H9 (cell line): ENCODE data around the gene USP12. TPM values are rescaled to one million over a fixed set of nuclear protein-coding genes. Genes with fewer than 3 reads are reported as not detected.

Source experiments
- DNase-seq: peaks from one replicate; pipeline ENCODE4 v3.0.0-alpha.2; 2017
- H2AFZ ChIP-seq: one replicate; pipeline ENCODE4 v1.6.1; 2013; ENCODE audit warnings: mild to moderate bottlenecking, low read length, control low read depth, moderate library complexity
- H2AK5ac ChIP-seq: 2 replicates; pipeline ENCODE4 v1.6.1; 2013; ENCODE audit warnings: low read length, control low read depth, mixed read lengths; ENCODE audit not compliant: insufficient read length
- H2BK120ac ChIP-seq: one replicate; pipeline ENCODE4 v1.6.1; 2013; ENCODE audit warnings: low read depth, mild to moderate bottlenecking, low read length, control low read depth, inconsistent platforms; ENCODE audit not compliant: poor library complexity, severe bottlenecking
- H2BK12ac ChIP-seq: 2 replicates; pipeline ENCODE4 v1.6.1; 2013; ENCODE audit warnings: low read length, control low read depth, mixed read lengths, low read depth; ENCODE audit not compliant: insufficient read length
- H2BK15ac ChIP-seq: 2 replicates; pipeline ENCODE4 v1.6.1; 2013; ENCODE audit warnings: low read depth, low read length, control low read depth
- H2BK20ac ChIP-seq: one replicate; pipeline ENCODE4 v1.6.1; 2013; ENCODE audit warnings: low read depth, mild to moderate bottlenecking, low read length, control low read depth, inconsistent platforms; ENCODE audit not compliant: poor library complexity, severe bottlenecking
- H2BK5ac ChIP-seq: 2 replicates; pipeline ENCODE4 v1.6.1; 2013; ENCODE audit warnings: low read length, control low read depth, mixed read lengths; ENCODE audit not compliant: insufficient read length
- H3K14ac ChIP-seq: 2 replicates; pipeline ENCODE4 v1.6.1; 2013; ENCODE audit warnings: low read length, control low read depth; ENCODE audit not compliant: insufficient read depth
- H3K18ac ChIP-seq: 2 replicates; pipeline ENCODE4 v1.6.1; 2013; ENCODE audit warnings: low read depth, mild to moderate bottlenecking, mixed read lengths, low read length, control low read depth; ENCODE audit not compliant: insufficient read length
- H3K23ac ChIP-seq: 2 replicates; pipeline ENCODE4 v1.6.1; 2013; ENCODE audit warnings: low read length, control low read depth, mixed read lengths, low read depth; ENCODE audit not compliant: insufficient read length
- H3K23me2 ChIP-seq: 2 replicates; pipeline ENCODE4 v1.6.1; 2013; ENCODE audit warnings: low read depth, mild to moderate bottlenecking, mixed read lengths, low read length, control low read depth; ENCODE audit not compliant: insufficient read length, poor library complexity, severe bottlenecking
- H3K27ac ChIP-seq: 2 replicates; pipeline ENCODE4 v1.5.1; 2013; ENCODE audit warnings: low read length, control low read depth, mixed read lengths, low read depth; ENCODE audit not compliant: insufficient read length
- H3K27me3 ChIP-seq: 2 replicates; pipeline ENCODE4 v1.6.1; 2013; ENCODE audit warnings: low read length, control low read depth, inconsistent platforms; ENCODE audit not compliant: insufficient read depth
- H3K4ac ChIP-seq: 2 replicates; pipeline ENCODE4 v1.6.1; 2013; ENCODE audit warnings: low read depth, mild to moderate bottlenecking, control low read depth, inconsistent platforms, low read length, moderate library complexity
- H3K4me1 ChIP-seq: 2 replicates; pipeline ENCODE4 v1.6.1; 2013; ENCODE audit warnings: low read length, control low read depth, inconsistent platforms; ENCODE audit not compliant: insufficient read depth
- H3K4me2 ChIP-seq: 2 replicates; pipeline ENCODE4 v1.6.1; 2013; ENCODE audit warnings: low read length, control low read depth, mixed read lengths; ENCODE audit not compliant: insufficient read length, insufficient read depth
- H3K56ac ChIP-seq: 2 replicates; pipeline ENCODE4 v1.6.1; 2013; ENCODE audit warnings: low read depth, mild to moderate bottlenecking, mixed read lengths, low read length, control low read depth; ENCODE audit not compliant: insufficient read length
- H3K79me1 ChIP-seq: 2 replicates; pipeline ENCODE4 v1.6.1; 2013; ENCODE audit warnings: low read depth, mild to moderate bottlenecking, moderate library complexity, low read length, control low read depth, inconsistent platforms; ENCODE audit not compliant: insufficient read depth, poor library complexity, severe bottlenecking
- H3K79me2 ChIP-seq: 2 replicates; pipeline ENCODE4 v1.6.1; 2013; ENCODE audit warnings: low read length, control low read depth, inconsistent platforms; ENCODE audit not compliant: insufficient read depth
- H3K9ac ChIP-seq: 2 replicates; pipeline ENCODE4 v1.6.1; 2013; ENCODE audit warnings: low read length, control low read depth, mixed read lengths; ENCODE audit not compliant: insufficient read length; ENCODE audit errors: extremely low read depth
- H3K9me3 ChIP-seq: one replicate; pipeline ENCODE4 v1.6.1; 2013; ENCODE audit warnings: low read depth, low read length, inconsistent platforms; ENCODE audit not compliant: control insufficient read depth
- H3T11ph ChIP-seq: one replicate; pipeline ENCODE4 v1.6.1; 2013; ENCODE audit warnings: mild to moderate bottlenecking, low read length, control low read depth, inconsistent platforms
- H4K20me1 ChIP-seq: one replicate; pipeline ENCODE4 v1.6.1; 2013; ENCODE audit not compliant: control insufficient read depth, insufficient read length, insufficient read depth
- H4K5ac ChIP-seq: 2 replicates; pipeline ENCODE4 v1.6.1; 2013; ENCODE audit warnings: low read depth, mild to moderate bottlenecking, mixed read lengths, low read length, control low read depth; ENCODE audit not compliant: insufficient read length
- H4K8ac ChIP-seq: replicated peaks from 2 replicates; pipeline ENCODE4 v1.6.1; 2013; ENCODE audit warnings: low read length, control low read depth, mixed read lengths, low read depth; ENCODE audit not compliant: insufficient read length
- H4K91ac ChIP-seq: 2 replicates; pipeline ENCODE4 v1.6.1; 2013; ENCODE audit warnings: low read depth, mild to moderate bottlenecking, moderate library complexity, mixed read lengths, low read length, control low read depth; ENCODE audit not compliant: insufficient read length
- H3K27ac Mint-ChIP-seq, 3 experiments: 2 replicates in 2 of 3; 3 replicates in 1 of 3; pipeline ENCODE4 v1.8.0; 2020 to 2021; ENCODE audit warnings: mixed read lengths in 3 of 3, mild to moderate bottlenecking in 1 of 3, moderate library complexity in 1 of 3
- H3K27me3 Mint-ChIP-seq: 2 replicates; pipeline ENCODE4 v1.8.0; 2021; ENCODE audit warnings: low read depth, mild to moderate bottlenecking, moderate library complexity, mixed read lengths
- H3K36me3 Mint-ChIP-seq, 3 experiments: 2 replicates in 2 of 3; 3 replicates in 1 of 3; pipeline ENCODE4 v1.8.0; 2020 to 2021; ENCODE audit warnings: low read depth in 3 of 3, mixed read lengths in 3 of 3; ENCODE audit not compliant: insufficient read depth in 1 of 3
- H3K4me1 Mint-ChIP-seq, 2 experiments: 2 replicates each; pipeline ENCODE4 v1.8.0; 2020; ENCODE audit warnings: mixed read lengths in 2 of 2
- H3K4me3 Mint-ChIP-seq, 2 experiments: 2 replicates in 1 of 2; 3 replicates in 1 of 2; pipeline ENCODE4 v1.8.0; 2020 to 2021; ENCODE audit warnings: mild to moderate bottlenecking in 2 of 2, mixed read lengths in 2 of 2, moderate library complexity in 1 of 2
- H3K9me3 Mint-ChIP-seq, 2 experiments: 2 replicates in 1 of 2; 3 replicates in 1 of 2; pipeline ENCODE4 v1.8.0; 2020; ENCODE audit warnings: mild to moderate bottlenecking in 2 of 2, mixed read lengths in 2 of 2, moderate library complexity in 1 of 2
- WGBS: extraction: QIAGEN DNeasy Blood & Tissue Kit; methylation state at CpG from one replicate; pipeline ENCODE4 v1.1.7; 2013; ENCODE audit warnings: missing lambda C conversion rate, low lambda C conversion rate, mixed read lengths; ENCODE audit not compliant: insufficient read length; ENCODE audit errors: extremely low coverage; 5-methylcytosine and 5-hydroxymethylcytosine counted together
- total RNA-seq: library from RNA; stranded (reverse); gene quantifications from 2 replicates; pipeline ENCODE4 v1.2.1, GENCODE V29; 2021
- TF ChIP-seq, protein P1 (sequence below): fragments of 200-600 bp; sonication (generic); conservative IDR thresholded peaks from 3 replicates; pipeline ENCODE4 v1.8.0; 2021; ENCODE audit warnings: antibody characterized with exemption, mild to moderate bottlenecking

USP12 gene
- total RNA-seq, 1 experiment from 2014 or later, result 24.8 TPM

DNA sequence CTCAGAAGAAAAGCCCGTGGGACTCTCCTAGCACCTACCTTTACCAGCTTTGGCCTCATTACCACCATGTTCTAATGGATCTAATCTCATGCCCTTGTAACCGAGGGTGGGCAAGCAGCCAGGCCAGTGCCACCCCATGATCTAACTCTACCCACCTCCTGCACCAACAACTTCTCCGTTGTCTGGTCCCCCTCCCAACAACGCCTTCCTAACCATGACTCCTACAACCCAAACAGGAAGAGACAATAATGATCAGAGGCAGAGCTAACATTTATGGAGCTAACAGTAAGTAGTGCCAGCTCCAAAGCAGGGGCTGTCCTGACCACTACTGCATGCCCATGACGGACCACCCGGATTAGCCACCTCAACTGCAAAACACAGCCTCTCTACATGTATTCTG, 3.5 kb downstream of the USP12 start:
- H3K14ac ChIP-seq, result no peak overlapping the region
- H3K79me2 ChIP-seq, result peaks cover 38% of the 10 kb centered on the region; the same call in 1 of the 2 replicates
- H3K23ac ChIP-seq, result no peak overlapping the region
- H4K91ac ChIP-seq, result no peak overlapping the region
- no peak overlapping the region for H3T11ph ChIP-seq
- H3K27ac ChIP-seq, result no peak overlapping the region
- no peaks in the 10 kb centered on the region for H4K20me1 ChIP-seq
- H3K4ac ChIP-seq, result no peak overlapping the region
- no peak overlapping the region for H2BK5ac ChIP-seq
- no peak overlapping the region for H2AFZ ChIP-seq
- peaks cover 5% of the 10 kb centered on the region; the same call in 1 of the 2 replicates for H3K4me1 ChIP-seq
- H2BK120ac ChIP-seq, result no peak overlapping the region
- H2BK20ac ChIP-seq, result no peak overlapping the region
- H3K4me1 Mint-ChIP-seq, result peaks cover 41 to 42% of the 10 kb centered on the region in 2 experiments
- TF ChIP-seq, protein P1, sequence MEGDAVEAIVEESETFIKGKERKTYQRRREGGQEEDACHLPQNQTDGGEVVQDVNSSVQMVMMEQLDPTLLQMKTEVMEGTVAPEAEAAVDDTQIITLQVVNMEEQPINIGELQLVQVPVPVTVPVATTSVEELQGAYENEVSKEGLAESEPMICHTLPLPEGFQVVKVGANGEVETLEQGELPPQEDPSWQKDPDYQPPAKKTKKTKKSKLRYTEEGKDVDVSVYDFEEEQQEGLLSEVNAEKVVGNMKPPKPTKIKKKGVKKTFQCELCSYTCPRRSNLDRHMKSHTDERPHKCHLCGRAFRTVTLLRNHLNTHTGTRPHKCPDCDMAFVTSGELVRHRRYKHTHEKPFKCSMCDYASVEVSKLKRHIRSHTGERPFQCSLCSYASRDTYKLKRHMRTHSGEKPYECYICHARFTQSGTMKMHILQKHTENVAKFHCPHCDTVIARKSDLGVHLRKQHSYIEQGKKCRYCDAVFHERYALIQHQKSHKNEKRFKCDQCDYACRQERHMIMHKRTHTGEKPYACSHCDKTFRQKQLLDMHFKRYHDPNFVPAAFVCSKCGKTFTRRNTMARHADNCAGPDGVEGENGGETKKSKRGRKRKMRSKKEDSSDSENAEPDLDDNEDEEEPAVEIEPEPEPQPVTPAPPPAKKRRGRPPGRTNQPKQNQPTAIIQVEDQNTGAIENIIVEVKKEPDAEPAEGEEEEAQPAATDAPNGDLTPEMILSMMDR, result no peak
- H2BK15ac ChIP-seq, result no peak overlapping the region
- no peak overlapping the region for H4K5ac ChIP-seq
- H3K4me3 Mint-ChIP-seq, result peak overlapping the region in 1 of 2 experiments; percentile 1; a peak in 3 of 5 replicates
- H2AK5ac ChIP-seq, result no peak overlapping the region
- no peak overlapping the region for H3K18ac ChIP-seq
- H4K8ac ChIP-seq, result no peak overlapping the region
- H3K27me3 Mint-ChIP-seq, result no peaks in the 10 kb centered on the region
- H3K79me1 ChIP-seq, result peaks cover 5% of the 10 kb centered on the region
- no peaks in the 10 kb centered on the region for H3K9me3 ChIP-seq
- H3K9ac ChIP-seq, result no peak overlapping the region
- H2BK12ac ChIP-seq, result no peak overlapping the region
- no peaks in the 10 kb centered on the region; a peak in 1 of 5 replicates for H3K9me3 Mint-ChIP-seq
- H3K23me2 ChIP-seq, result peaks cover 5% of the 10 kb centered on the region
- no CpG with 5 or more reads among the region's 6 CpGs for WGBS
- H3K27me3 ChIP-seq, result no peaks in the 10 kb centered on the region
- no peak overlapping the region for H3K56ac ChIP-seq
- no peak overlapping the region for H3K4me2 ChIP-seq
- H3K27ac Mint-ChIP-seq, result peak overlapping the region in 1 of 3 experiments; percentile 62; a peak in 3 of 7 replicates
- no peak for DNase-seq
- H3K36me3 Mint-ChIP-seq, result no peaks in the 10 kb centered on the region; a peak in 1 of 7 replicates
